ENCODE measurements around the gene KCNG2.

- TF ChIP-seq CTCF (conservative IDR thresholded peaks at IDR 0.05; ENCODE audit: low read length) (no peak), EZH2phosphoT487 (IDR thresholded peaks at IDR 0.05; ENCODE audit: borderline replicate concordance, low read depth, low read length) (no peak)
Observed at GRCh38 chr18:79903787-79904356, 106.1 kb downstream of the KCNG2 start.

Data from OCI-LY7 (cell line).